Measurements from ENCODE around the gene ZC3HAV1. TPM values are rescaled to one million over a fixed set of nuclear protein-coding genes. Genes with fewer than 3 reads are reported as not detected.
"Not testable (repeated sequence)": the region's sequence is repeated elsewhere in the genome, so short reads cannot be mapped to it uniquely, and the experiment has no call there.

Gene ZC3HAV1
- total RNA-seq, 1 donor from 2014 or later, result 21.0 TPM

GRCh38 chr7:139034855-139035585 is 74.5 kb downstream of the ZC3HAV1 start:
- no peak for TF ChIP-seq CTCF (conservative IDR thresholded peaks at IDR 0.05; ENCODE audit: low read depth, low read length)
- no peak for DNase-seq (ENCODE audit: low read depth)
- H3K4me3 ChIP-seq (ENCODE audit: low read depth, low read length), result peak overlapping the region; percentile 74

- no peak for TF ChIP-seq CTCF (conservative IDR thresholded peaks at IDR 0.05; ENCODE audit: low read depth, low read length)
- no peak for DNase-seq (ENCODE audit: low read depth)
- H3K4me3 ChIP-seq (ENCODE audit: low read depth, low read length), result peak overlapping the region; percentile 74
Measured at GRCh38 chr7:139034336-139034735, 75.2 kb downstream of the ZC3HAV1 start.

GRCh38 chr7:139033346-139034114 is 76.0 kb downstream of the ZC3HAV1 start:
- TF ChIP-seq CTCF (conservative IDR thresholded peaks at IDR 0.05; ENCODE audit: low read depth, low read length), result no peak
- DNase-seq (ENCODE audit: low read depth), result peak; percentile 61
- no peak overlapping the region for H3K4me3 ChIP-seq (ENCODE audit: low read depth, low read length)

- TF ChIP-seq CTCF (conservative IDR thresholded peaks at IDR 0.05; ENCODE audit: low read depth, low read length), result no peak
- no peak for DNase-seq (ENCODE audit: low read depth)
- H3K4me3 ChIP-seq (ENCODE audit: low read depth, low read length), result no peak overlapping the region
Measured at GRCh38 chr7:139032473-139032872, 77.0 kb downstream of the ZC3HAV1 start.

- TF ChIP-seq CTCF (conservative IDR thresholded peaks at IDR 0.05; ENCODE audit: low read depth, low read length), result no peak
- H3K4me3 ChIP-seq (ENCODE audit: low read depth, low read length), result no peak overlapping the region
- no peak for DNase-seq (ENCODE audit: low read depth)
Measured at GRCh38 chr7:139029353-139029752, 80.2 kb downstream of the ZC3HAV1 start.

GRCh38 chr7:139026551-139026950 is 83.0 kb downstream of the ZC3HAV1 start:
- no peak for TF ChIP-seq CTCF (conservative IDR thresholded peaks at IDR 0.05; ENCODE audit: low read depth, low read length)
- no peak overlapping the region for H3K4me3 ChIP-seq (ENCODE audit: low read depth, low read length)
- no peak for DNase-seq (ENCODE audit: low read depth)

GRCh38 chr7:139025861-139026260 is 83.7 kb downstream of the ZC3HAV1 start:
- not testable (repeated sequence) for DNase-seq (ENCODE audit: low read depth); H3K4me3 ChIP-seq (ENCODE audit: low read depth, low read length)

Measured in epithelial cell of proximal tubule (primary cell).